Occipital lobe (tissue), 2 donors: ENCODE data around the gene GLIPR2. TPM values are rescaled to one million over a fixed set of nuclear protein-coding genes. Genes with fewer than 3 reads are reported as not detected.
"Not testable (repeated sequence)": the region's sequence is repeated elsewhere in the genome, so short reads cannot be mapped to it uniquely, and the experiment has no call there.

Source experiments
- DNase-seq: peaks from one replicate; lab custom pipeline; 2025; lab: John Stamatoyannopoulos, UW
- total RNA-seq: library from RNA; depleted of rRNA; stranded (reverse); fragments of >200 nt; gene quantifications from one replicate; pipeline ENCODE4 v1.2.3, GENCODE V29; 2014

GLIPR2 gene
- total RNA-seq, 1 donor from 2014 or later, result 9.2 TPM

DNA sequence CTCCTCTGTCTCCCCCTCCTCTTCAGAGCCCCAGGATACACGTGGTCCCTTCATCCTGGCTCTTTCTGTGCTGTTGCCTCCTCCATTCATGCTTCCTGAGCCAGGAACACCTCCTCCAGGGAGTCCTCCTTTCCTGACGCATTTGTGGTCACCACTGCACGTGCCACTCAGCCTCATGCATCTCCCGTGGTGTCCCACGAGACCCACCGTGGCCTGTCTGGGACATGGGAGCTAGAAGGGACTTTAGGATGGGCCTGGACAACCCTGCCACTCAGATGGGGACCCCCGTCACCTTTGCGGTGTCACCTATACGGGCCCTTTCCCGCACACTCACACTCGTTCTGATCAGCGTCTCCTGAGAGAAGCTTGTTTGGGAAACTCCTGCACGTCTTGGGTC is 6.7 kb downstream of the GLIPR2 start:
- DNase-seq, result no peak

DNA sequence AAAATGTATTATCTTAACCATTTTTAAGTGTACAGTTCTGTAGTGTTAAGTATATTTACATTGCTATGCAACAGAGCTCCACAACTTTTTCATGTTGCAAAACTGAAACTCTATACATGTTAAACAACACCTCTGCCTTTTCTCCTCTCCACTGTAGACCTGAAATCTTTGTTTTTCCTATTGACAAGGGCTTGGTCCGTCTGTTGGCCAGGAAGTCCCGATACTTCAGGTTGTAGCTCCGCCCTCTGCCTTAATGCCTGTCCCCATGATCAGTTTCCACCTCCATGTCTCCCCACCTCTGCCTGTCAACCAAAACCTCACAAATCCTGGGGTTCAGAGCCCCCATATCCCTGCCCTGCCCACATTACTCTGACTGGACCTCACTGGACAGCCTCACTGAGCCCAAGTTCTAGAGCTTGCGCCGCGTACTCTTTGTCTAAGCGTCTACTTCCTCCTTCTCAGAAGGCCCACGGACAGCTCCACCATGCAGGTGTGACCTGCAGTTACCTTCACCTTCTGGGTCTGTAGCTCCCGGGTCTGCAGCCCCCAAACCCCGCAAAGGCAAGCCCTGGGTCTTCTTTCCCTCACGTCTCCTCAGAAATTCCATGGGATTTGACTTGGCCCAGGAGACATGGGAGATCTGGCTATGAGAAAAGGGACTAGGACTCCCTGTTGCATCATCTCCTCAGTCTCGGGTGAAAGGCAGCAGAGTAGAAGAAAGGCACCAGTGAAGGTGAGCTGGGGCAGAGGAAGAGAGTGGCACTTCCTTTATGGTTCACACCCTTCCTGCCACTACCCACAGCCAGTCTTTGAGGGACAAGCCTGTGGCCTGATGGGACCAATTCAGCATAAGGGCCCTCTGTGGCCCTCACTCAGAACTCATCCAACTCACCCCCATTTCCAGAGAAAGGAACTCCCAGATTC is 8.0 kb downstream of the GLIPR2 start:
- no peak for DNase-seq

DNA sequence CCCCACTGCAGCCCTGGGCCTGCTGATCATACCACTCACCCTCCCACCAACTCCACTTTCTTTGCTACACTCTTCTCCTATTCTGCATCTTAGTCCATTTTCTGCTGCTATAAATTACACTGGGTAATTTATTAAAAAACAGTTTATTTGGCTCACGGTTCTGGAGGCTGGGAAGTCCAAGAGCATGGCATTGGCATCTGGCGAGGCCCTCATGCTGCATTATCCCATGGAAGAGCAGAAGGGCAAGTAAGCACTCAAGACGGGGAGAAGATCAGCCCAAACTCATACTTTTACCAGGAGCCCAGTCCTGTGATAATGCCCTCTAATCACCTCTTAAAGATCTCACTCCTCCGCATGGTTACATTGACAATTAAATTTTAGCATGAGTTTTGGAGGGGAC is 9.4 kb downstream of the GLIPR2 start:
- DNase-seq, result no peak

DNA sequence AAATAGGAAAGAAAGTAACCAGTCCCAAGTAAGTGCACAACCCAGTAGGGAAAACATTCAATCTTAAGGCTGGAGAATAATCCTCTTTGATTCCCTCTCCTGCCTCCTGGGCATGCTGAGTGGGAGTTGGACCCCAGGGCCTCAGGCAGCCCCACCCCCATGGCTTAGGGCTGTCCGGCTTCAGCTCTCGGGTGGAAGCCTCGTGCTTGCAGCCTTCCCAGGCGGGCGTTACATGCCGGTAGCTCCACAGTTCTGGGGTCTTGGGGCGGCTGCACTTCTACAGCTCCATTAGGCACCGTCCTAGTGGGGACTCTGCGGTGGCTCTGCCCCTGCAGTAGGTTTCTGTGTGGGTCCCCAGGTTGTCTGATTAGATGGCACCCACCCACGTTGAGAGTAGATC is 10.1 kb downstream of the GLIPR2 start:
- DNase-seq, result no peak

DNA sequence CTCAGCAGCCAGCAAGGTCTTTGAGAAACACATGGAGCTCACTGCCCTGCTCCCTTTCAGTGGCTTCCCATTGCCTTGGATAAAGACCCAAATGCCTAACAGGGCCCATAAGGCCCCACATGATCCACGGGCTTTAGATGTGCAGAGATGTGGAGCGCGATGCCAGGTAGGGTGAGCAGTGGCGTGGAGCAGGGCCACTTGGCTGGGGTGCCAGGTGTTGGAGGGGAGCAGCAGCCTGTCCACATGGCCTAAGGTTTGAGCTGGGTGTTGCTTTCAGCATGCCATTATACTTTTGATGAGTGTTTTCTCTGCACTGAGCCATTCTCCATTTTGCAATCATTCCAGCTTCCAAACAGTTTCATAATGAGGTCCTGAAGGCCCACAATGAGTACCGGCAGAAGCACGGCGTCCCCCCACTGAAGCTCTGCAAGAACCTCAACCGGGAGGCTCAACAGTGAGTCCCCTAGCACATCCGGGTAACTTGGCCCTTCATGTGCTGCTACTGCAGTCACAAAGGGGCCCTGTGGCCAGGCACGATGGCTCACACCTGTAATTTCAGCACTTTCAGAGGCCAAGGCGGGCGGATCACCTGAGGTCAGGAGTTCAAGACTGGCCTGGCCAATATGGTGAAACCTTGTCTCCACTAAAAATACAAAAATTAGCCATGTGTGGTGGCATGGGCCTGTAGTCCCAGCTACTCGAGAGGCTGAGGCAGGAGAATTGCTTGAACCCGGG is 11.1 kb downstream of the GLIPR2 start:
- no peak for DNase-seq

DNA sequence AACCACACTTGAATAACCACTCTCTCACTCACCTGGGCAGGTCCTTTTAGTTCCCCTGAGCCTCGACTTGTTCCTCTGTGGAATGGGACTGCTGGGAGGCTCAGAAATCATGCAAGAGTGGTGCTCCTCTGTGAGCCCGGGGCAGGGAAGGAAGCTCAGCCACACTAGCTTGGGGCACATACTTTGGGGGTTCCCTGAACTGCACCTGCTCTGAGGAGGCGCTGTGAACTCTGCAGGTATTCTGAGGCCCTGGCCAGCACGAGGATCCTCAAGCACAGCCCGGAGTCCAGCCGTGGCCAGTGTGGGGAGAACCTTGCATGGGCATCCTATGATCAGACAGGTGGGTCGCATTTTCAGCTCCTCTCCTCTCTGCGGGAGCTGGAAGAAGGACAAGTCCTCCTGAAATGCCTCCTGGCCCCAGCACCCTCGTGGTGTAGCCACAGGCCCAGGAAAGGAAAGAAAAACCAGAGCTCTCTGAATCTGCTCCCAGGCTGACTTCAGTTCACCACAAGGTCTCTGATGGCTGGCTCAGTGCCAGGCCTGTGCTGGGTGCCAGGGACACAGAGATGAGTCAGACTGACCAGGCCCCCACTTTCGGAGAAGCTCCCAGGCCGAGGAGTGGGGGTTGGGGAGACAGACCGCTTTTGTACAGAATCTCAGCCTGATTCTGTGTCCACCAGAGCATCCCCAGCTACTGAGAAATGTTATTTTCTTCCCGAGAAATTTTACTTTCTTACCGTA is 11.9 kb downstream of the GLIPR2 start:
- peak; percentile 90 for DNase-seq

DNA sequence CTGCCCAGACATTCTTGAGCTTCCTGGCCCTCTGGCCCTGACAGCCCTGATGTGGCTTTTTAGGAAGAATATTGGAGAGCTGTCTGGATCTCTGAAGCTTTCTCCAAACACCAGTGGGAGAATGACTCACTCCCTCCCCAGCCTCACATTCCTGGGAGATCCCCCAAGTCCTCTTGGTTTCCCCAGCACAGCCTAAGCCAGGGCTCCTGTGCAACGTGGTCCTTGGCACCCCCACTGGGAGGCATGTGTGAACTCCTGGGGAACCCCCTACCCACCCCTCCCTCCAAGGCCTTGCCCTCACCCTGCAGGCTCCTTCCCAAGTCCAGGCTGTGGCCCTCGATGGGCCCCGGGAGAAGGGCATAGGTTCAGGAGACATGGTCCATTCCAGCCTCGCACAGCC is 12.7 kb downstream of the GLIPR2 start:
- no peak for DNase-seq

DNA sequence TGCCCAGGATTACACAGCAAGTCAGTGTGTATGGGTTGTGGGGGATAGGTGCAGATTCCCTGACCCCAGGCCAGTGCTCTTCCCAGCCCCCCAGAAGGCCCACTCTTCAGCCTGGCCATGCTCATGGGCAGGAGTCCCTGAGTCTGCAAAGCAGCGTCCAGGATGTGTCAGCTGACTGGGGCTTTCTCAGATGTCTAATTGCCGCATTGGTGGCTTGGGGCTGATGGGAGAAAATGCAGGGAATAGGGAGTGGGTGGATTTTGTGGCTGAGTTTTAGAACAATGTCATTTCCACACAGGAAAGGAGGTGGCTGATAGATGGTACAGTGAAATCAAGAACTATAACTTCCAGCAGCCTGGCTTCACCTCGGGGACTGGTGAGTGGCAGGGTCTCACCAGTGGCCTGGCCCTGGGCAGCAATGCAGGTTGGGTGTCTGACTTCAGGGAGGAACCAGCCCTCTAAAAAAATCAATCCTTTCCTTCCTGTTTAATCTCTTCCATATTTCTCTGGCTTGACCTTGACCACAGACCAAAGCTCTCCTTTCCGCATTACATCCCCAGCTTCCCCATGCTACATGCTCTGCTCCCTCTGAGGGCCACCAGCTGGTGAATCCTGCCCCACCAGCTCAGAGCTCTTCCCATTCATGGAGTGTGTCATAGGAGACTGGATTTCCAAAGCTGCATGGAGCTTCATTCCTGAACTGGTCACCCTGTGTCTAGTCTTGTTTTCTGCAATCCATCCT is 14.2 kb downstream of the GLIPR2 start:
- no peak for DNase-seq

DNA sequence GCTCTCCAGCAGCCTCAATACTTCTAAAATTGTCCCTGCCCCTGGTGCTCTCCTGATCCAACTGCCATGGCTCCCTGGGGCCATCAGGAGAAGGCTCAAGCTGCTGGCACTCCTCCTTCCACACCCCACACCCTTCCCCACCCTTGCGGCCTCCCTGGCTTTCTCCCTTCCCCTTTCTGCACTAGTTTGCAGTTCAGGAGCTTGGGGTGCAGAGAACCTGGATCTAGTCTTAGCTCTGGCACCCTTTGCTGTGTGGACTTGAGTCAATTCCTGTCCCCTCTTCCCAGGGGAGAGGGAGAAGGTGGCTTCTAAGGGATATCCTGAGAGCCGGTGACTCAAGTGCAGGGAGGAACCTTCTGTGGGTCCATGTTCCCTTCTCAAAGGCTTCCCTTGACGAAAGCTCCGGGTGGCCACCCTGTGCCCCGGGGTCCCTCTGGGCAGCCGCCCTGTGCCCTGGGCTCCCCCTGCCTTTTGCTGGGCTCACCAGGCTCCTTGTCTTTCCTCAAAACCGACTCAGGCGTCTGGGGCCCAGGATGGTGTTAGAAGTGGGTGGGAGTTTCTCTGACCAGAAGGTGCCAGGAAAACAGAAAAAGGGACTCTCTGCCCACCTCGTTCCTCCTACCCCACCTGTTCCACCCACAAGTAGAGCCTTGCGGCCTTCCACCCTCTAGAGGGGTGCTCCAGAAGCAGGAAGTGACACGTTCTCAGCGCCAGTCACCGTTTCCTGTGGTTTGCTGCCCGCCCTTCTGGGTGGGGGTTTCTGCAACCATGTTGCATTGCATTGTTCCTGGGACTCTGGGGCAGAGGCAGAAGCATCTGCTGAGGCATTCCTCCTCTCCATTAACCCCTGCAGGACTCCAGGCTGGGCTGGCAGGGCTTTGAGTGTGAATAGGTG is 15.0 kb downstream of the GLIPR2 start:
- DNase-seq, result no peak

DNA sequence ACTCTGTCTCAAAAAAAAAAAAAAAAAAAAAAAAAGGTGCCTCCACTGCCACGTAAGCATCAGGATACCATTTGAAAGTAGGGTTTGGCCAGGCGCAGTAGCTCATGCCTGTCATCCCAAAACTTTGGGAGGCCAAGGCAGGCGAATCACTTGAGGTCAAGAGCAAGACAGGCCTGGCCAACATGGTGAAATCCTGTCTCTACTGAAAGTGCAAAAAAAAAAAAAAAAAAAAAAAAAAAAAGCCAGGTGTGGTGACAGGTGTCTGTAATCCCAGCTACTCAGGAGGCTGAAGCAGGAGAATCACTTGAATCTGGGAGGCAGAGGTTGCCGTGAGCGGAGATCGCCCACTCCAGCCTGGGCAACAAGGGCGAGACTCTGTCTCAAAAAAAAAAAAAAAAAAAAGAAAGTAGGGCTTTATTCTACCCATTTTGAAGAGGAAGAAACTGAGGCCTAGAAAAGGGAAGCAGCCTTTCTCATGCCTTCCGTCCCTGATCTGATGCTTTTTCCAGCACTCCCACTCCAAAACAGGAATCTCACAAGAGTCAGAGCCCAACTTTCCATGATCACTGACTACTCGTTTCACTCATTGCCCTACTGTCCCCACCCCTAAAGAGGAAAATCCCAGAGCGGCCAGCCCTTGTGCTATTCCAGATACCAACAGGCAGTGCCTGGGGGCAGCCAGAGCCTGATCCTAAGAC is 16.4 kb downstream of the GLIPR2 start:
- DNase-seq, result no peak

DNA sequence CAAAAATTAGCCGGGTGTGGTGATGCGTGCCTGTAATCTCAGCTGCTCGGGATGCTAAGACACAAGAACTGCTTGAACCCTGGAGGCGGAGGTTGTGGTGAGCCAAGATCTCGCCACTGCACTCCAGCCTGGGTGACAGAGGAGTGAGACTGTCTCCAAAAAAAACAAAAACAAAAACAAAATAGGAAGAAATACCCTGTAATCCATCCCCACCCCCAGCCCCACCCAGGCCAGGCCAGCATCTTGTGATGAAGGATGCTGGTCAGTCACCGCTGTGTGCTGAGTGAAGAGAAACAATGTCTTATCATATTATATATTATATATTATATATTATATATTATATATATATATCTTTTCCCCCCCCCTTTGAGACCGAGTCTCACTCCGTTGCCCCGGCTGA is 17.2 kb downstream of the GLIPR2 start:
- no peak for DNase-seq

DNA sequence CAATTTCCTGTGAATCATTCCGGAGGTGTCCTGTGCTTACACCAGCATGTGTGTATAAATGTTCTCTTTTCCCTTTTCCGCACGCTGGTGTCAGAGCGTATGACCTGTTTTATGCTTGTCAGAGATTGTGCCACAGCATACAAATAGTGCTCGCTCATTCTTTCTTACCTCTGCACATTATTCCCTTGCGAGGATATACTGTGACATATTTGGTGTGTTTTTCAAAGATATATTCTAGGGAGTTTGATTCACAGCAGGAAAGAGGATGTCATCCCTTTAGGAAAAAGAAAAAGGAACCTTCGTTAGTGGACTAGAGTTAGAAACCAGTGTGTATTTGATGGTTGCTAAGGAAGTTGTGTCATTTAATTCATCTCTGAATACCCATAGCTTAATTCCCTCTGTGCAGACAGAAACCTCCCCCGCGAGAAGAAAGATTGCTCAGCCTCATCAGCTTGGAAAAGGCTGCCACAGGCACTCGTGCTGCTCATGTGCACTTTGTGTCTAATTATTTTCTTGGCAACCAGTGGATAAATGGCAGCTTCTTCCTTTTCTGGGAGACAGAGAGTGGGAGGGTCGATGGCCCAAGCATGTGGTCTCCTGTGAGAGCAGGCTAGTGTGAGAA is 17.9 kb downstream of the GLIPR2 start:
- peak; percentile 58 for DNase-seq

DNA sequence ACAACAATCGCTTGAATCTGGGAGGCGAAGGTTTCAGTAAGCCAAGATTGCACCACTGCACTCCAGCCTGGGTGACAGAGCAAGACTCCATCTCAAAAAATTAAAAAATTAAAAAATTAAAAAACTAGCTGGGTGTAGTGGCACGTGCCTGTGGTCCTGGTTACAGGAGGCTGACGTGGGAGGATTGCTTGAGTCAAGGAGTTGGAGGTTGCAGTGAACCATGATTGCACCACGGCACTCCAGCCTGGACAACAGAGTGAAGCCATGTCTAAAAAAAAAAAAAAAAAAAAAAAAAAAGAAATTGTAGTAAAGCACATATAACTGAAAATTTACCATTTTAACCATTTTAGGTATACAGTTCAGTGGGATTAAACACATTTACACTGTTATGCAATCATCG is 19.6 kb downstream of the GLIPR2 start:
- DNase-seq, result no peak

DNA sequence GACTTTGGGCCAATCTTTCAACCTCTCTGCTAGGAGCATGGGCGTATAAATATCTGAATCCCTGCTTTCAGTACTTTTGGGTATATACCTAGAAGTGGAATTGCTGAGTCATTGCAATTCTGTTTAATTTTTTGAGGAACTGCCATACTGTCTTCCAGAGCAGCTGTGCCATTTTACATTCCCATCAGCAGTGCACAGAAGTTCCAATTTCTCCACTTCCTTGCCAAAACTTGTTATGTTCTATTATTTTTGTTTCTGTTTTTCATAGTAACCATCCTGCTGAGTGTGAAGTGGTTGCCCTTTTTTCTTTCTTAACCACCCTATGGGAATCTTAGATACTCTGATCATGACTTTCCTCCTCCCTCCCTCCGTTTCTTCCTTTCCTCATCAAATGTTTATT is 21.6 kb downstream of the GLIPR2 start:
- DNase-seq, result no peak

DNA sequence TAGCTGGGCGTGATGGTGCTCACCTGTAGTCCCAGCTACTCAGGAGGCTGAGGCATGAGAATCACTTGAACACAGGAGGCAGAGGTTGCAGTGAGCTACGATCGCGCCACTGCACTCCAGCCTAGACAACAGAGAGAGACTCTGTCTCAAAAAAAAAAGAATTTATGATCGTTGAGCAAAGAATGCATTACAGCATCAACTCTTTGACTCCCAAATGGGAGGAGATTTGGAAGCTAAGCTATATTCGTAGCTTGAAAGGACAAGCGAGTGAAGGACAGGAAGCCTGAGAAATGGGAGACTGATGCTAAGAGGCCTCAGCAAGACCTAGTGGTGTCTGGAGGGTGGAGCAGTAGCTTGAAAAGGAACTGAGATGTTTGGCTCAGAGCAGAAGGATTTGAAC is 22.4 kb downstream of the GLIPR2 start:
- no peak for DNase-seq

DNA sequence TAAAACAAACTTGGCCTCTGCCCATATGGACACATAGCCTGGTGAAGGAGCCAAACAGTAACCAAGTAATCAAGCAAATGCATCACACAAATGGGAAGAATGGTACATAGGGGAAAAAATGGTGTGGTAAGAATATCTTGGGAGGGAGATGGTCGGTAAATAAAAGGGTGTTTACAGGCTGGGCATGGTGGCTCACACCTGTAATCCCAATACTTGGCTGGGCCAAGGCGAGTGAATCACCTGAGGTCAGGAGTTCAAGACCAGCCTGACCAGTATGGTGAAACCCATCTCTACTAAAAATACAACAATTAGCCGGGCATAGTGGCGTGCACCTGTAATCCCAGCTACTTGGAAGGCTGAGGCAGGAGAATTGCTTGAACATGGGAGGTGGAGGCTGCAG is 23.0 kb downstream of the GLIPR2 start:
- DNase-seq, result not testable (repeated sequence)

DNA sequence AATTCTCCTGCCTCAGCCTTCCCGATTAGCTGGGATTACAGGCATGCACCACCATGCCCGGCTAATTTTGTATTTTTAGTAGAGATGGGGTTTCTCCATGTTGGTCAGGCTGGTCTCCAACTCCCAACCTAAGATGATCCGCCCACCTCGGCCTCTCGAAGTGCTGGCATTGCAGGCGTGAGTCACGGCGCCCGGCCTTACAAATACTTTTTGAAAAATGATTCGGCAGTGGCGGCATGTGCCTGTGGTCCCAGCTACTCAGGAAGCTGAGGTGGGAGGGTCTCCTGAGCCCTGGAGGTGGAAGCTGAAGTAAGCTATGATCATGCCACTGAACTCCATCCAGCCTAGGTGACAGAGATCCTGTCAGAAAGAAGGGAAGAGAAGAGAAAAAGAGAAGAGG is 23.6 kb downstream of the GLIPR2 start:
- not testable (repeated sequence) for DNase-seq

DNA sequence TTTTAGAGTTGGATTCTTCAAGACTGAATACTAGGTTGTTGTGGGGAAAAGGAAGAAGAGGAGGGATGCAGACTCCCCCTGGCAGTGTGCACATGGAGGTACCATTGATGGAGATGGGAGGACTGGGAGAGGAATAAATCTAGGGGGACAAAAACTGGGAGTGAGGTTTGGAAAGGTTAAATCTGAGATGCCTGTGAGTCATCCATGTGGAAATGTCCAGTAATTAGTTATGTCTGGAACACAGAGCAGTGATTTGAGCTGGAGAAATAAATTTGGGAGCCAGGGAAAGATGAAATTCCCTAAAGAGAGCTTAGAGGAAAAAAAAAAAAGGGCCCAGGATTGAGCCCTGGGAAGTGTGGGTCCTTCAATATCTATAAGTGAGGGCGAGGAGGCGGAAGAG is 24.7 kb downstream of the GLIPR2 start:
- no peak for DNase-seq

DNA sequence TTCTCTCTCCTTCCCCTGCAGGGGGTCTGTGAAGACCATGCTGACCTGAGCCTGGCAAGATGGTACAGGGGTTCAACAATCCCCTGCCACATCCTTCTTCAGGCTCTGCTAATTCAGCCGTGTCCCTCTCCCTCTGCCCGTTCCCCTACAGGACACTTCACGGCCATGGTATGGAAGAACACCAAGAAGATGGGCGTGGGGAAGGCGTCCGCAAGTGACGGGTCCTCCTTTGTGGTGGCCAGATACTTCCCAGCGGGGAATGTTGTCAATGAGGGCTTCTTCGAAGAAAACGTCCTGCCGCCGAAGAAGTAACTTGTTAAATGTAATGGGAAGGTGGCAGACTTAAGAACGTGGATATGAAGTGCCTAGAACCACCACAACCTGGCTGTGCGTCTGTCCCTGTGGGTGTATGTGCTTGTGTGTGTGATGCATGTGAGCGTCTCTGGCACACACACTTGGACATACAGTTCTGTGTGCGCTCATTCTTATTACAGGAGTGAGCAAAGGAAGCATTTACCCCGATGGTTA is 25.7 kb downstream of the GLIPR2 start:
- no peak for DNase-seq
